Measurements from ENCODE around the gene IGF2.

DNA sequence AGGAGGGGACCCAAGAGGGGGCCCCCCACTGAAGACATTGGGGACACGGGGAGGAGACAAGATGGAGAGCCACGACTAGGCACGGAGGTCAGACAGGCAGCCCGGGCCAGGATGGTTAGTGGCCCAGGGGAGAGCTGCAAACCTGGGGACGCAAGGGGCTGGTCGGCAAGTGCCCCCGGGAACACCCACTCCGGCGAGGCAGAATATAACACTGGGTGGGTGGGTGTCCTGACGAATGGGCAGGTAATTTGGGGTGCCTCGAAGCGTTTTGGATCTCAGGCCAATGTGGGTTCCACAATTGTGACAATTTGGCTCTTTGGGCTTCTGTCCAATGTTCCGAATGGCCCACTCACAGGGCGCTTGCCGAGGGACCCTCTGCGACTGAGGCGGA is 9.9 kb downstream of the IGF2 start:
- TF ChIP-seq CTCF (IDR thresholded peaks at IDR 0.05) (no peak), POLR2AphosphoS5 (IDR thresholded peaks at IDR 0.05; ENCODE audit: low read depth, low read length) (no peak), SIN3A (IDR thresholded peaks at IDR 0.05; ENCODE audit: borderline replicate concordance, insufficient read depth, low read depth, low read length) (no peak), REST (IDR thresholded peaks at IDR 0.05; ENCODE audit: insufficient read depth in 1 of 2, low read depth in 2 of 2, low read length in 1 of 2) (no peak), TCF7L2 (IDR thresholded peaks at IDR 0.05; ENCODE audit: low read depth, low read length) (no peak)

Data from Panc1 (cell line).